B cell (primary cell): ENCODE data around the gene CANT1.

Experiments used
- EZH2 ChIP-seq: IDR thresholded peaks from 2 replicates; pipeline ENCODE4 v1.6.1; 2012; ENCODE audit warnings: borderline replicate concordance, low read depth, mild to moderate bottlenecking, moderate library complexity, low read length; ENCODE audit not compliant: insufficient read depth, poor library complexity, severe bottlenecking
- TF ChIP-seq, protein P1 (sequence below): fragments of 200-600 bp; IDR thresholded peaks from one replicate; pipeline ENCODE4 v1.8.0; 2022; ENCODE audit warnings: antibody characterized with exemption, mild to moderate bottlenecking

- TF ChIP-seq, protein P1, sequence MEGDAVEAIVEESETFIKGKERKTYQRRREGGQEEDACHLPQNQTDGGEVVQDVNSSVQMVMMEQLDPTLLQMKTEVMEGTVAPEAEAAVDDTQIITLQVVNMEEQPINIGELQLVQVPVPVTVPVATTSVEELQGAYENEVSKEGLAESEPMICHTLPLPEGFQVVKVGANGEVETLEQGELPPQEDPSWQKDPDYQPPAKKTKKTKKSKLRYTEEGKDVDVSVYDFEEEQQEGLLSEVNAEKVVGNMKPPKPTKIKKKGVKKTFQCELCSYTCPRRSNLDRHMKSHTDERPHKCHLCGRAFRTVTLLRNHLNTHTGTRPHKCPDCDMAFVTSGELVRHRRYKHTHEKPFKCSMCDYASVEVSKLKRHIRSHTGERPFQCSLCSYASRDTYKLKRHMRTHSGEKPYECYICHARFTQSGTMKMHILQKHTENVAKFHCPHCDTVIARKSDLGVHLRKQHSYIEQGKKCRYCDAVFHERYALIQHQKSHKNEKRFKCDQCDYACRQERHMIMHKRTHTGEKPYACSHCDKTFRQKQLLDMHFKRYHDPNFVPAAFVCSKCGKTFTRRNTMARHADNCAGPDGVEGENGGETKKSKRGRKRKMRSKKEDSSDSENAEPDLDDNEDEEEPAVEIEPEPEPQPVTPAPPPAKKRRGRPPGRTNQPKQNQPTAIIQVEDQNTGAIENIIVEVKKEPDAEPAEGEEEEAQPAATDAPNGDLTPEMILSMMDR, result no peak
- TF ChIP-seq EZH2, result no peak
These were observed 11.2 kb upstream of the CANT1 start for GRCh38 chr17:79020631-79021301.
